Ovary (tissue), 9 donors: ENCODE data around the gene VIPAS39. TPM values are rescaled to one million over a fixed set of nuclear protein-coding genes. Genes with fewer than 3 reads are reported as not detected.

ENCODE experiments used
- DNase-seq, 5 donors: peaks; one replicate each; pipeline ENCODE4 v3.0.0-alpha.2; 2019 to 2020
- H3K27ac ChIP-seq, 2 donors: fragments of 200-600 bp; one replicate each; pipeline versions ENCODE4 v1.5.1 to v1.8.0; 2019 to 2022
- H3K27me3 ChIP-seq: fragments of 200-600 bp; one replicate; pipeline ENCODE4 v1.8.0; 2022
- H3K36me3 ChIP-seq: fragments of 200-600 bp; sonication (generic); one replicate; pipeline ENCODE4 v1.5.1; 2019
- H3K4me1 ChIP-seq: one replicate; pipeline ENCODE4 v1.8.1; 2013; ENCODE audit warnings: mild to moderate bottlenecking, moderate library complexity; ENCODE audit not compliant: insufficient read depth
- H3K4me3 ChIP-seq: fragments of 200-600 bp; sonication (generic); one replicate; pipeline ENCODE4 v1.5.1; 2017
- H3K9me3 ChIP-seq, 2 donors: fragments of 200-600 bp in 1 of 2; sonication (generic) in 1 of 2; one replicate each; pipeline versions ENCODE4 v1.5.1 to v1.8.1; 2013 to 2019; ENCODE audit warnings: mild to moderate bottlenecking in 1 of 2, moderate library complexity in 1 of 2
- CTCF ChIP-seq, 3 donors: fragments of 450-650 bp in 2 of 3; fragments of 200-600 bp in 1 of 3; IDR thresholded peaks; one replicate each; pipeline versions ENCODE4 v1.5.1 to v1.8.0; 2016 to 2022; ENCODE audit warnings: antibody characterized with exemption in 3 of 3, mild to moderate bottlenecking in 1 of 3
- EP300 ChIP-seq: sonication (generic); formaldehyde crosslinking; IDR thresholded peaks from one replicate; pipeline ENCODE4 v1.6.1; 2017; ENCODE audit warnings: antibody characterized with exemption
- POLR2A ChIP-seq: fragments of 450-650 bp; IDR thresholded peaks from one replicate; pipeline ENCODE4 v1.6.1; 2017; ENCODE audit warnings: antibody characterized with exemption, mild to moderate bottlenecking, moderate library complexity
- WGBS, 3 donors: extraction: QIAGEN DNeasy Blood & Tissue Kit in 1 of 3; methylation state at CpG; one replicate each; pipeline versions ENCODE4 v1.1.5 to v1.1.7; 2013 to 2017; 5-methylcytosine and 5-hydroxymethylcytosine counted together
- intact Hi-C, 4 donors: fragments of 100-400 bp; cut with DNase I; formaldehyde crosslinking; loops; one replicate each; pipeline versions ENCODE4 v1.11.0 to v1.15.1; 2022 to 2023
- polyA plus RNA-seq, 2 donors: library from polyadenylated mRNA; stranded (reverse); fragments of 200-250 nt in 1 of 2; fragments of 350-450 nt in 1 of 2; fragmentation: Illumina TruSeq in 1 of 2; extraction: RNeasy Lipid Tissue Mini Kit (QIAGEN cat#74804) in 1 of 2; gene quantifications; one replicate each; pipeline ENCODE4 v1.2.3, GENCODE V29; 2013 to 2014
- total RNA-seq, 7 donors: library from RNA; depleted of rRNA in 2 of 7; stranded (reverse); fragments of >200 nt in 2 of 7; fragmentation: NEBNext Ultra II Directional in 3 of 7; extraction: Animal tissue kit (Norgen Biotek cat#: 25700) in 3 of 7; gene quantifications; one replicate each; pipeline versions ENCODE4 v1.1.0 to v1.2.4, GENCODE V29; 2016 to 2023
- donor health status: DM: no; HTN: no; CAD: no; lungs with moderate emphysema.
- donor health status: DM: no; HTN: no; CAD: no.
- donor health status: Bipolar disorder and iron deficiency.
- donor health status: DM: yes; HTN: yes; CAD: no.
- donor health status: DM: no; HTN: no; CAD: no.
- donor health status: DM: yes; HTN: yes; CAD: no.

Gene VIPAS39
- total and polyA plus RNA-seq, 9 donors = 10.7 to 47.0 (median 16.3) TPM

- 85 to 90% (median 87%) methylated on average over 8 of the region's 8 CpGs for whole genome bisulfite sequencing, 3 donors
- TF ChIP-seq CTCF (IDR thresholded peaks at IDR 0.05) (no peak), EP300 (no peak), POLR2A (no peak)
- Histone ChIP-seq H3K27me3 (no peaks in the 10 kb centered on the region), H3K27ac (no peak overlapping the region), H3K4me3 (no peak overlapping the region), H3K36me3 (no peaks in the 10 kb centered on the region), H3K4me1 (no peaks in the 10 kb centered on the region), H3K9me3 (no peaks in the 10 kb centered on the region)
- intact Hi-C loops = no loop called here
- no peak for DNase-seq
Measured at GRCh38 chr14:77490347-77490986, 33.1 kb upstream of the VIPAS39 start.

- DNase-seq = no peak
- intact Hi-C loops = no loop called here
- TF ChIP-seq CTCF (IDR thresholded peaks at IDR 0.05) = no peak
- no peak for TF ChIP-seq POLR2A
- no peak for TF ChIP-seq EP300
- Histone ChIP-seq H3K4me1 (no peaks in the 10 kb centered on the region), H3K36me3 (no peaks in the 10 kb centered on the region), H3K9me3 (no peaks in the 10 kb centered on the region), H3K27ac (no peak overlapping the region), H3K27me3 (no peaks in the 10 kb centered on the region), H3K4me3 (no peak overlapping the region)
- 88 to 96% (median 93%) methylated on average over 6 of the region's 6 CpGs for WGBS, 3 donors
Measured at GRCh38 chr14:77489041-77489440, 31.6 kb upstream of the VIPAS39 start.

GRCh38 chr14:77488558-77488957, 31.2 kb upstream of the VIPAS39 start:
- intact Hi-C loops = no loop called here
- H3K27ac ChIP-seq = no peak overlapping the region
- H3K36me3 ChIP-seq = no peaks in the 10 kb centered on the region
- H3K4me1 ChIP-seq = no peaks in the 10 kb centered on the region
- no peaks in the 10 kb centered on the region for H3K9me3 ChIP-seq
- no peak overlapping the region for H3K4me3 ChIP-seq
- no peaks in the 10 kb centered on the region for H3K27me3 ChIP-seq
- TF ChIP-seq CTCF (IDR thresholded peaks at IDR 0.05) = no peak
- no peak for TF ChIP-seq EP300
- TF ChIP-seq POLR2A = no peak
- no peak for DNase-seq
- 84 to 87% (median 85%) methylated on average over 7 of the region's 7 CpGs for WGBS, 3 donors

- H3K4me3 ChIP-seq = no peak overlapping the region
- no peaks in the 10 kb centered on the region for H3K4me1 ChIP-seq
- no peak overlapping the region for H3K27ac ChIP-seq
- H3K36me3 ChIP-seq = no peaks in the 10 kb centered on the region
- TF ChIP-seq CTCF (IDR thresholded peaks at IDR 0.05) (no peak), POLR2A (no peak), EP300 (no peak)
- DNase-seq = no peak
- H3K9me3 ChIP-seq = no peaks in the 10 kb centered on the region
- WGBS, 3 donors = 87 to 90% (median 89%) methylated on average over 7 of the region's 7 CpGs
- intact Hi-C loops = no loop called here
- H3K27me3 ChIP-seq = no peaks in the 10 kb centered on the region
Measured at GRCh38 chr14:77485901-77486678, 28.7 kb upstream of the VIPAS39 start.
